GM23248 (cell line): ENCODE results near the gene MAPK8IP1. TPM values are rescaled to one million over a fixed set of nuclear protein-coding genes. Genes with fewer than 3 reads are reported as not detected.

ENCODE experiments used
- DNase-seq: peaks from one replicate; pipeline ENCODE4 v3.0.0-alpha.2; 2015
- H2AFZ ChIP-seq: fragments of 200-600 bp; sonication (generic); 2 replicates; pipeline ENCODE4 v1.6.1; 2016; ENCODE audit warnings: antibody characterized with exemption
- H3F3A ChIP-seq: fragments of 200-600 bp; sonication (generic); 2 replicates; pipeline ENCODE4 v1.6.1; 2016; ENCODE audit warnings: mild to moderate bottlenecking, antibody characterized with exemption, mixed run types; ENCODE audit not compliant: insufficient read depth
- H3K27ac ChIP-seq: fragments of 200-600 bp; sonication (generic); 2 replicates; pipeline ENCODE4 v1.5.1; 2016; ENCODE audit warnings: mild to moderate bottlenecking
- H3K27me3 ChIP-seq: fragments of 200-600 bp; sonication (generic); replicated peaks from 2 replicates; pipeline ENCODE4 v1.6.1; 2016; ENCODE audit warnings: mild to moderate bottlenecking; ENCODE audit not compliant: insufficient read depth
- H3K36me3 ChIP-seq: fragments of 200-600 bp; sonication (generic); 2 replicates; pipeline ENCODE4 v1.6.1; 2016; ENCODE audit warnings: low read depth, mild to moderate bottlenecking
- H3K4me1 ChIP-seq: fragments of 200-600 bp; sonication (generic); 2 replicates; pipeline ENCODE4 v1.6.1; 2016; ENCODE audit warnings: mild to moderate bottlenecking; ENCODE audit not compliant: insufficient read depth
- H3K4me2 ChIP-seq: fragments of 200-600 bp; sonication (generic); one replicate; pipeline ENCODE4 v1.6.1; 2016; ENCODE audit warnings: mild to moderate bottlenecking; ENCODE audit not compliant: unreplicated experiment
- H3K4me3 ChIP-seq: fragments of 200-600 bp; sonication (generic); 2 replicates; pipeline ENCODE4 v1.5.1; 2016; ENCODE audit warnings: mild to moderate bottlenecking
- H3K79me2 ChIP-seq: fragments of 200-600 bp; sonication (generic); 2 replicates; pipeline ENCODE4 v1.6.1; 2016; ENCODE audit warnings: mild to moderate bottlenecking; ENCODE audit not compliant: insufficient read depth
- H3K9ac ChIP-seq: fragments of 200-600 bp; sonication (generic); 2 replicates; pipeline ENCODE4 v1.6.1; 2016; ENCODE audit warnings: mild to moderate bottlenecking
- H3K9me2 ChIP-seq: fragments of 200-600 bp; sonication (generic); 2 replicates; pipeline ENCODE4 v1.6.1; 2016; ENCODE audit warnings: mixed run types, mild to moderate bottlenecking, moderate library complexity; ENCODE audit not compliant: insufficient read depth
- H3K9me3 ChIP-seq: fragments of 200-600 bp; sonication (generic); one replicate; pipeline ENCODE4 v1.6.1; 2017; ENCODE audit warnings: low read depth
- H4K20me1 ChIP-seq: fragments of 200-600 bp; sonication (generic); 2 replicates; pipeline ENCODE4 v1.6.0; 2016; ENCODE audit not compliant: insufficient read depth
- EZH2 ChIP-seq: fragments of 200-600 bp; sonication (generic); IDR thresholded peaks from 2 replicates; pipeline ENCODE4 v1.6.1; 2018; ENCODE audit warnings: antibody characterized with exemption, mild to moderate bottlenecking; ENCODE audit not compliant: insufficient read depth, poor library complexity, severe bottlenecking
- EZH2phosphoT487 ChIP-seq: fragments of 200-600 bp; sonication (generic); IDR thresholded peaks from 2 replicates; pipeline ENCODE4 v1.6.1; 2018; ENCODE audit warnings: antibody characterized with exemption, moderate library complexity, mild to moderate bottlenecking, low read depth; ENCODE audit not compliant: insufficient read depth
- WGBS, 2 experiments: methylation state at CpG; one replicate each; pipeline ENCODE4 v1.1.6; 2015 to 2017; ENCODE audit warnings: low lambda C conversion rate in 2 of 2, low coverage in 1 of 2; ENCODE audit errors: missing lambda C conversion rate in 2 of 2; 5-methylcytosine and 5-hydroxymethylcytosine counted together
- in situ Hi-C: fragments of 300-500 bp; cut with MboI; formaldehyde crosslinking; loops from 2 replicates; pipeline ENCODE4 v1.15.0; 2020
- polyA plus RNA-seq: library from polyadenylated mRNA; unstranded; fragments of >200 nt; fragmentation: Nextera tagmentation; extraction: Ambion mirVana; gene quantifications from 2 replicates; pipeline ENCODE4 v1.2.1, GENCODE V29; 2016
- total RNA-seq: library from RNA; depleted of rRNA; stranded (reverse); fragments of >200 nt; shearing (Covaris generic); gene quantifications from 2 replicates; pipeline ENCODE4 v1.2.3, GENCODE V29; 2014

The MAPK8IP1 gene
- total and polyA plus RNA-seq, 2 experiments from 2014 or later = 1.8 to 9.5 TPM

DNA sequence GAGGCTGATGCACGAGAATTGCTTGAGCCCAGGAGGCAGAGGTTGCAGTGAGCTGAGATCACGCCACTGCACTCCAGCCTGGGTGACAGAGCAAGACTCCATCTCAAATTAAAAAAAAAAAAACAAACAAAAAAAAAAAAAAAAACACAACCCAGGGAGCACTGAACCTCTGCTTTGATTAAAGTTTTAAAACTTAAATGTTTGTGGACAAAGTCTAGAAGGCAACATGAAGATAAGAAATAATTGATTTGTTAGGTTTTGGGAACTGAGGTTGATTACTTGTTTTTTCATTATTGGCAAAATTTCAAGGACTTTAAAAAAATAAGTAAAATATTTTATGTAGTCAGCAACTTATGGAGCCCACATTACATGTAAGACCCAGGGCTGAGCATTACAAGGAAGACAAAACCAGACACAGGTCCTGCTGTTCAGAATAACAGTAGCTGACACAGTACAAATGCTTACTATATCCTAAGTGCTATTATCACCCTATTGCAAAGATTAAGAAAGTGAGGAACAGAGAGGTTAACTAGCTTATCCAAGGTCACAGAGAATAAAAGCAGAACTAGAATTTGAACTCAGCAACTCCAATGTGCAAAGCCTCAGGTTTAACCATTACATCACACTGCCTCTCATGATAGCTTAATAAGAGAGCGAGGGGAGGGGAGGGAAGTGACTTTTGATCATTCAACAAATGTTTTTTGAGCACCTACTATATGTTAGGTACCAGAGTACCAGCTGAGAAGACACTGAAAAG is 40.5 kb upstream of the MAPK8IP1 start:
- no peaks in the 10 kb centered on the region for H3K9me3 ChIP-seq
- DNase-seq = no peak
- peaks cover 13% of the 10 kb centered on the region for H3K4me1 ChIP-seq
- no peak overlapping the region for H3K4me2 ChIP-seq
- peaks cover 5% of the 10 kb centered on the region for H3F3A ChIP-seq
- WGBS, 2 experiments = 62 to 69% methylated on average over 3 of the region's 3 CpGs
- in situ Hi-C loops = loop anchor here (10.0 kb wide), 1 partner anchor 60 kb away; the partner anchor contains the start of gene FREY1
- no peaks in the 10 kb centered on the region for H3K9me2 ChIP-seq
- H3K79me2 ChIP-seq = peaks cover 24% of the 10 kb centered on the region
- H3K27me3 ChIP-seq = no peaks in the 10 kb centered on the region
- H4K20me1 ChIP-seq = no peaks in the 10 kb centered on the region
- TF ChIP-seq EZH2 (no peak), EZH2phosphoT487 (no peak)
- H3K4me3 ChIP-seq = no peak overlapping the region
- H3K9ac ChIP-seq = no peak overlapping the region
- no peak overlapping the region for H2AFZ ChIP-seq
- no peaks in the 10 kb centered on the region for H3K36me3 ChIP-seq
- H3K27ac ChIP-seq = no peak overlapping the region

DNA sequence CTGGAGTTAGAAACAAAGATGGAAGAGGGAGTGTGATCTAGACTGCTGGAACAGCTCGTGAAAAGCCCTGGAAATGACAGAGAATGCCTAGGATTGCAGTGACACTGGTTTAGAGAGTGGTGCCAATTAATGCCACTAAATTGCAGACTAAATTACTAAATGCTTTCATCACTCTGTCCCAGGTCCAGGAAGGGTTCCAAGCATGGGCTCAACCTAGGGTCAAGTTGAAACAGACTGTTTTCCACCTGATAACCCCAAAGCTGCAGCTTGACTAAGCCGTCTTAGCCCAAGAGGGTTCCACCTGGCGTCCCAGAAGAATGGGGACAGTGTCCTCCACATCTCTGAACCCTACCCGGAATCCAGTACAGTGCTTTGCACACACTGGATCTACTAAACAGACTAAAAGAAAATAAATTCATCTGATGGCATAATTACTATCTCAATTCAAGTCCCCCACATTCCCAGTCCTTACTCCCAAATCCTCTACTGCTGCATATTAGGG is 39.2 kb upstream of the MAPK8IP1 start:
- TF ChIP-seq EZH2 = no peak
- Histone ChIP-seq H2AFZ (peak overlapping the region; percentile 50), H3F3A (peaks cover 11% of the 10 kb centered on the region), H3K36me3 (no peaks in the 10 kb centered on the region), H4K20me1 (no peaks in the 10 kb centered on the region), H3K9me2 (no peaks in the 10 kb centered on the region), H3K79me2 (peaks cover 35% of the 10 kb centered on the region), H3K4me1 (peaks cover 23% of the 10 kb centered on the region), H3K9me3 (no peaks in the 10 kb centered on the region), H3K9ac (peak overlapping the region; percentile 68), H3K27me3 (no peaks in the 10 kb centered on the region), H3K4me3 (no peak overlapping the region), H3K4me2 (peak overlapping the region; percentile 59), H3K27ac (peak overlapping the region; percentile 96)
- 76 to 85% methylated on average over 4 of the region's 4 CpGs for WGBS, 2 experiments
- in situ Hi-C loops = loop anchor here (10.0 kb wide), 1 partner anchor 59 kb away; the partner anchor contains the start of gene FREY1
- DNase-seq = no peak

DNA sequence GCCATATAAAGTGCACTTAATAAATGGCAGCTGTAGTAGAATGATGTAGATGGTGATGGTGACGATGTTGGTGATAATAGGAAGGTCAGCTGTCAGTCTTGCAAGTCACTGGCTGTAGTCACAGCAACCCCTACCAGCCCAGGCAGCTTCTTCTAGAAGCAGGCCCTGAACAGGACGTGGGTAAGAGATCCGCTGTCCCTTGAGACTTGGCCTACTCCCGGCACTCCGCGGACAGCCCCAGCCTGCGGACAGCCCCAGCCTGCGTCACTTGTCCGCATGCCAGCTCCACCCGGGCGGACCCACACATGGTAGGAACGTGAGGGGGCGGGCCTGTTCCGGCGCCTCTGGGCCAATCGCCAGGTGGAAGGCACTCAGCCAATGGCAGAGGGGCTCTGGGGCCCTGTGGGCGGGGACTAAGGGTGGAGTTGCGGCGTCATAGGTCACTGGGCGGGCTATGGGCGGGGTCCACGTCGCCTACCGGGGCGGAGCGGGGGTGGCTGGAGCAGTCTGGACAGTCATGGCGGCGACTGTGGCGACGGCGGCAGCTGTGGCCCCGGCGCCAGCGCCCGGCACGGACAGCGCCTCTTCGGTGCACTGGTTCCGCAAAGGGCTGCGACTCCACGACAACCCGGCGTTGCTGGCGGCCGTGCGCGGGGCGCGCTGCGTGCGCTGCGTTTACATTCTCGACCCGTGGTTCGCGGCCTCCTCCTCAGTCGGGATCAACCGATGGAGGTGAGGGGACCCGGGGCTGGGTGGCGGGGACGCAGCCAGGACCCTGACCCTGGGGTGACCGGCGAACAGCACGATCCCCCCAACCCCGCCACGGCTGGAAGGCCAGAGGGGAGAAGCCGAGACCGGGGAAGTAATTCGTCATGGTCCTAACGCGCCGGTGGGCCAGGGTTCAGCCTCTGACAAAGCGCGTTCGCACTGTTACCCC is 38.2 kb upstream of the MAPK8IP1 start, which contains the start of gene CRY2:
Gene CRY2, plus strand, starts transcription at position 502 of the 937 bp plus-strand sequence. Its CDS starts 16 bp downstream, at position 518.
- WGBS, 2 experiments = 1 to 2% methylated on average over 45 to 69 of the region's 75 CpGs
- H3K79me2 ChIP-seq = peaks cover 45% of the 10 kb centered on the region
- no peaks in the 10 kb centered on the region for H4K20me1 ChIP-seq
- H3K27me3 ChIP-seq = no peaks in the 10 kb centered on the region
- no peaks in the 10 kb centered on the region for H3K36me3 ChIP-seq
- H3K27ac ChIP-seq = peak within 1 kb of the TSS; percentile 96
- no peaks in the 10 kb centered on the region for H3K9me2 ChIP-seq
- H3K4me1 ChIP-seq = peaks cover 23% of the 10 kb centered on the region
- peaks cover 11% of the 10 kb centered on the region for H3F3A ChIP-seq
- in situ Hi-C loops = loop anchor here (10.0 kb wide), 1 partner anchor 58 kb away; the partner anchor contains the start of gene FREY1
- H2AFZ ChIP-seq = peak within 1 kb of the TSS; percentile 64
- TF ChIP-seq EZH2phosphoT487 = no peak
- no peak for TF ChIP-seq EZH2
- DNase-seq = peak; percentile 98
- no peaks in the 10 kb centered on the region for H3K9me3 ChIP-seq
- peak within 1 kb of the TSS; percentile 88 for H3K4me2 ChIP-seq
- peak within 1 kb of the TSS; percentile 91 for H3K4me3 ChIP-seq
- peak within 1 kb of the TSS; percentile 99 for H3K9ac ChIP-seq

DNA sequence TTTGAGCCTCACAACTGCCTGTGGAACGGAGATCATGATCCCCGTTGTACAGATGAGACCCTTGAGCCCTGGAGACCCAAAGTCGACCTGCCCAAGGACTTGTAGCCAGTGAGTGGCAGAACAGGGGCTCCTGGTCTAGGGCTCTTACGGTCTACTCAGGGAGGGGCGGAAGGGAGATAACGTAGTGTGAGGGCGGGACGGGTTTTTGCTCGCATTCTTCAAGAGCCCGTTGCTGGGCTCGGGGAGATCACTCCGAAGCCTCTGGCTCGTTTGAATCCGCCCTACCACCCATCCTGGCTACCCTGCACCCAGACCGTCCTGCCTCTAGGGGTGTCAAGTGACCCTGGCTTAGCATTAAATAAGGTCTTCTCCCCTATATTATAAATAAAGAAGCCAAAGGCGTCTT is 37.5 kb upstream of the MAPK8IP1 start:
- WGBS, 2 experiments = 1 to 2% methylated on average over 16 of the region's 16 CpGs
- in situ Hi-C loops = loop anchor here (10.0 kb wide), 1 partner anchor 57 kb away; the partner anchor contains the start of gene FREY1
- Histone ChIP-seq H3K27ac (peak overlapping the region; percentile 96), H3K4me2 (peak overlapping the region; percentile 88), H4K20me1 (no peaks in the 10 kb centered on the region), H3K36me3 (no peaks in the 10 kb centered on the region), H3K4me1 (peaks cover 23% of the 10 kb centered on the region), H3K4me3 (peak overlapping the region; percentile 91), H3F3A (peaks cover 16% of the 10 kb centered on the region), H2AFZ (peak overlapping the region; percentile 64), H3K27me3 (no peaks in the 10 kb centered on the region), H3K79me2 (peaks cover 52% of the 10 kb centered on the region), H3K9me2 (no peaks in the 10 kb centered on the region), H3K9ac (peak overlapping the region; percentile 99), H3K9me3 (no peaks in the 10 kb centered on the region)
- peak; percentile 82 for DNase-seq
- TF ChIP-seq EZH2phosphoT487 (no peak), EZH2 (no peak)
